OCI-LY3 (cell line): ENCODE measurements around the gene ATRN.
"Not testable (repeated sequence)": the region's sequence is repeated elsewhere in the genome, so short reads cannot be mapped to it uniquely, and the experiment has no call there.

Experiments
- H2AFZ ChIP-seq: fragments of 200-600, 300-600 bp; shearing (Covaris generic); 2 replicates; pipeline ENCODE4 v1.6.0; 2014; ENCODE audit warnings: antibody characterized with exemption, low read depth, low read length
- H3K27ac ChIP-seq: fragments of 200-600, 300-600 bp; sonication (generic); 2 replicates; pipeline ENCODE4 v1.5.1; 2014; ENCODE audit warnings: mild to moderate bottlenecking, low read length, moderate library complexity, mixed read lengths
- H3K27me3 ChIP-seq: fragments of 200-600, 300-600 bp; sonication (generic); 2 replicates; pipeline ENCODE4 v1.6.1; 2014; ENCODE audit warnings: low read depth, low read length, mixed read lengths
- H3K36me3 ChIP-seq: fragments of 200-600, 300-600 bp; sonication (generic); replicated peaks from 2 replicates; pipeline ENCODE3; 2014; ENCODE audit warnings: low read depth, low read length, mixed read lengths
- H3K4me1 ChIP-seq: fragments of 300-600, 200-600 bp; sonication (generic); 2 replicates; pipeline ENCODE4 v1.6.1; 2014; ENCODE audit warnings: low read length, mixed read lengths
- H3K4me2 ChIP-seq: fragments of 200-600, 300-600 bp; sonication (generic); 2 replicates; pipeline ENCODE4 v1.6.1; 2014; ENCODE audit warnings: low read length, mixed read lengths
- H3K4me3 ChIP-seq: fragments of 300-600, 200-600 bp; sonication (generic); 2 replicates; pipeline ENCODE4 v1.5.1; 2014; ENCODE audit warnings: antibody characterized with exemption, mild to moderate bottlenecking, low read length, moderate library complexity
- H3K79me2 ChIP-seq: fragments of 300-600, 200-600 bp; shearing (Covaris generic); 2 replicates; pipeline ENCODE4 v1.6.1; 2014; ENCODE audit warnings: mild to moderate bottlenecking, low read length, mixed read lengths
- H3K9ac ChIP-seq: fragments of 300-600, 200-600 bp; shearing (Covaris generic); 2 replicates; pipeline ENCODE4 v1.6.0; 2014; ENCODE audit warnings: mild to moderate bottlenecking, low read length, moderate library complexity
- H3K9me3 ChIP-seq: fragments of 200-600, 300-600 bp; shearing (Covaris generic); 2 replicates; pipeline ENCODE4 v1.6.1; 2014; ENCODE audit warnings: low read length, mixed read lengths; ENCODE audit not compliant: insufficient read depth
- H4K20me1 ChIP-seq: fragments of 200-600, 300-600 bp; sonication (generic); 2 replicates; pipeline ENCODE4 v1.6.1; 2016; ENCODE audit warnings: low read length, mixed read lengths; ENCODE audit not compliant: insufficient read depth
- CTCF ChIP-seq: fragments of 200-600, 300-600 bp; sonication (generic); IDR thresholded peaks from 2 replicates; pipeline ENCODE4 v1.5.1; 2014; ENCODE audit warnings: antibody characterized with exemption, low read length, low read depth
- EZH2phosphoT487 ChIP-seq: fragments of 200-600 bp; shearing (Covaris generic); IDR thresholded peaks from 2 replicates; pipeline ENCODE4 v1.6.1; 2018; ENCODE audit warnings: antibody characterized with exemption, mixed run types, low read depth

The ATRN gene

GRCh38 chr20:3612795-3613572, 142.2 kb downstream of the ATRN start:
- Histone ChIP-seq H2AFZ (no peak overlapping the region), H3K4me3 (no peak overlapping the region), H3K27ac (no peak overlapping the region), H3K9me3 (no peaks in the 10 kb centered on the region), H4K20me1 (no peaks in the 10 kb centered on the region), H3K36me3 (no peaks in the 10 kb centered on the region), H3K9ac (no peak overlapping the region), H3K4me1 (no peaks in the 10 kb centered on the region), H3K79me2 (no peaks in the 10 kb centered on the region), H3K27me3 (no peaks in the 10 kb centered on the region), H3K4me2 (no peak overlapping the region)
- TF ChIP-seq CTCF (peak; percentile 45), EZH2phosphoT487 (no peak)

GRCh38 chr20:3613821-3614440, 143.1 kb downstream of the ATRN start:
- TF ChIP-seq EZH2phosphoT487, result no peak
- Histone ChIP-seq H3K9ac (no peak overlapping the region), H2AFZ (no peak overlapping the region), H3K4me2 (no peak overlapping the region), H4K20me1 (no peaks in the 10 kb centered on the region), H3K4me1 (no peaks in the 10 kb centered on the region), H3K27me3 (no peaks in the 10 kb centered on the region), H3K9me3 (no peaks in the 10 kb centered on the region), H3K79me2 (no peaks in the 10 kb centered on the region), H3K4me3 (no peak overlapping the region), H3K27ac (no peak overlapping the region), H3K36me3 (no peaks in the 10 kb centered on the region)

GRCh38 chr20:3614466-3614865, 143.6 kb downstream of the ATRN start:
- Histone ChIP-seq H3K36me3 (no peaks in the 10 kb centered on the region), H3K9me3 (no peaks in the 10 kb centered on the region), H3K27me3 (no peaks in the 10 kb centered on the region), H3K27ac (no peak overlapping the region), H3K9ac (no peak overlapping the region), H2AFZ (no peak overlapping the region), H3K4me2 (no peak overlapping the region), H3K79me2 (no peaks in the 10 kb centered on the region), H4K20me1 (no peaks in the 10 kb centered on the region), H3K4me1 (no peaks in the 10 kb centered on the region), H3K4me3 (no peak overlapping the region)
- TF ChIP-seq CTCF (no peak), EZH2phosphoT487 (no peak)

GRCh38 chr20:3615171-3615840, 144.5 kb downstream of the ATRN start:
- not testable (repeated sequence) for H4K20me1 ChIP-seq, H3K27me3 ChIP-seq, H2AFZ ChIP-seq, H3K4me1 ChIP-seq, H3K4me3 ChIP-seq, H3K9me3 ChIP-seq, H3K4me2 ChIP-seq, H3K79me2 ChIP-seq, H3K9ac ChIP-seq, H3K36me3 ChIP-seq, H3K27ac ChIP-seq

- Histone ChIP-seq H3K27ac (no peak overlapping the region), H3K79me2 (no peaks in the 10 kb centered on the region), H2AFZ (no peak overlapping the region), H3K9ac (no peak overlapping the region), H3K36me3 (no peaks in the 10 kb centered on the region), H3K27me3 (no peaks in the 10 kb centered on the region), H3K4me2 (no peak overlapping the region), H3K4me1 (no peaks in the 10 kb centered on the region), H3K9me3 (no peaks in the 10 kb centered on the region), H3K4me3 (no peak overlapping the region), H4K20me1 (no peaks in the 10 kb centered on the region)
- TF ChIP-seq EZH2phosphoT487 (no peak), CTCF (no peak)
These were observed 145.4 kb downstream of the ATRN start for GRCh38 chr20:3616250-3616649.
